ENCODE results near the gene MRPL49.

DNA sequence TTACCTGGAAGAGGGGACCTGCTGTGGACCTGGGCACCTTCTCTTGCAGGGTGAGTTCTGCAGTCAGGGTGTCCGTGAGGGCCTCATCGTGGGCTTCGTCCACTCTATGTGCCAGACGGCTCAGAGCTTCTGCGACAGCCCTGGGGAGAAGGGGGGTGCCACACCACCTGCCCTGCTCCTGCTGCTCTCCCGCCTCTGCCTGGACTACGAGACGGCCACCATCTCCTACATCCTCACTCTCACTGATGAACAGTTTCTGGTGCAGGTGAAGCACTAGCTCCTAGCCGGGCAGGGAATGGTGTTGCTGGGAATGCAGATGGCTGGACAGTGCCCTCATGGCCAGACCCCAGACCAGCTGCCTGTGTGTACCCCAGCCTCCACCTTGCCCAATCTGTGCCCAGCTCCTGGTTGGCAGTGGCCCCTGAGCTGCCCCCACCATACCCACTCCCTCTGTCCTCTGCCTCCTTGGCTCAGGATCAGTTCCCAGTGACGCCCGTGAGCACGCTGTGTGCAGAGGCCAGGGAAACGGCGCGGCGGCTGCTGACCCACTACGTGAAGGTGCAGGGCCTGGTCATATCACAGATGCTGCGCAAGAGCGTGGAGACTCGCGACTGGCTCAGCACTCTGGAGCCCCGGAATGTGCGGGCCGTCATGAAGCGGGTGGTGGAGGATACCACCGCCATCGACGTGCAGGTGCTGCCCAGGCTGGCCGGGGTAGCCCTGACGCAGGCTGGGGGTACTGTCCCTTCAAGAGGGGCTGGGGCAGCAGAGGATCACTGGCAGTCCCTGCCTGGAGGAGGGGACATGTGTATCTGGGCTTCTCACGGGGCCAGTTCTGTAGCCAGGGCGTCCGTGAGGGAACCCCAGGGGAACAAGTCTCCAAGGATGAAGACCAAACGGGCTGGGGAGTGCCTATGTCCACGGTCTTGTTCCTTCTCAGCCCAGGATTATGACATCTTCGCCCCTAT lies 12.6 kb upstream of the MRPL49 start:
- TF ChIP-seq CTCF (IDR thresholded peaks at IDR 0.05; ENCODE audit: low read depth, low read length) (no peak), EZH2phosphoT487 (IDR thresholded peaks at IDR 0.05; ENCODE audit: low read depth) (no peak)

All from OCI-LY3 (cell line).